Activated CD4-positive, alpha-beta T cell treated with anti-CD3 and anti-CD28 coated beads for 4 hours (primary cell): ENCODE measurements around the gene SPAG5.

Experiments used
- DNase-seq, 2 donors: peaks; one replicate each; pipeline ENCODE4 v3.0.0-alpha.2; 2020

The SPAG5 gene, protein sequence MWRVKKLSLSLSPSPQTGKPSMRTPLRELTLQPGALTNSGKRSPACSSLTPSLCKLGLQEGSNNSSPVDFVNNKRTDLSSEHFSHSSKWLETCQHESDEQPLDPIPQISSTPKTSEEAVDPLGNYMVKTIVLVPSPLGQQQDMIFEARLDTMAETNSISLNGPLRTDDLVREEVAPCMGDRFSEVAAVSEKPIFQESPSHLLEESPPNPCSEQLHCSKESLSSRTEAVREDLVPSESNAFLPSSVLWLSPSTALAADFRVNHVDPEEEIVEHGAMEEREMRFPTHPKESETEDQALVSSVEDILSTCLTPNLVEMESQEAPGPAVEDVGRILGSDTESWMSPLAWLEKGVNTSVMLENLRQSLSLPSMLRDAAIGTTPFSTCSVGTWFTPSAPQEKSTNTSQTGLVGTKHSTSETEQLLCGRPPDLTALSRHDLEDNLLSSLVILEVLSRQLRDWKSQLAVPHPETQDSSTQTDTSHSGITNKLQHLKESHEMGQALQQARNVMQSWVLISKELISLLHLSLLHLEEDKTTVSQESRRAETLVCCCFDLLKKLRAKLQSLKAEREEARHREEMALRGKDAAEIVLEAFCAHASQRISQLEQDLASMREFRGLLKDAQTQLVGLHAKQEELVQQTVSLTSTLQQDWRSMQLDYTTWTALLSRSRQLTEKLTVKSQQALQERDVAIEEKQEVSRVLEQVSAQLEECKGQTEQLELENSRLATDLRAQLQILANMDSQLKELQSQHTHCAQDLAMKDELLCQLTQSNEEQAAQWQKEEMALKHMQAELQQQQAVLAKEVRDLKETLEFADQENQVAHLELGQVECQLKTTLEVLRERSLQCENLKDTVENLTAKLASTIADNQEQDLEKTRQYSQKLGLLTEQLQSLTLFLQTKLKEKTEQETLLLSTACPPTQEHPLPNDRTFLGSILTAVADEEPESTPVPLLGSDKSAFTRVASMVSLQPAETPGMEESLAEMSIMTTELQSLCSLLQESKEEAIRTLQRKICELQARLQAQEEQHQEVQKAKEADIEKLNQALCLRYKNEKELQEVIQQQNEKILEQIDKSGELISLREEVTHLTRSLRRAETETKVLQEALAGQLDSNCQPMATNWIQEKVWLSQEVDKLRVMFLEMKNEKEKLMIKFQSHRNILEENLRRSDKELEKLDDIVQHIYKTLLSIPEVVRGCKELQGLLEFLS

DNA sequence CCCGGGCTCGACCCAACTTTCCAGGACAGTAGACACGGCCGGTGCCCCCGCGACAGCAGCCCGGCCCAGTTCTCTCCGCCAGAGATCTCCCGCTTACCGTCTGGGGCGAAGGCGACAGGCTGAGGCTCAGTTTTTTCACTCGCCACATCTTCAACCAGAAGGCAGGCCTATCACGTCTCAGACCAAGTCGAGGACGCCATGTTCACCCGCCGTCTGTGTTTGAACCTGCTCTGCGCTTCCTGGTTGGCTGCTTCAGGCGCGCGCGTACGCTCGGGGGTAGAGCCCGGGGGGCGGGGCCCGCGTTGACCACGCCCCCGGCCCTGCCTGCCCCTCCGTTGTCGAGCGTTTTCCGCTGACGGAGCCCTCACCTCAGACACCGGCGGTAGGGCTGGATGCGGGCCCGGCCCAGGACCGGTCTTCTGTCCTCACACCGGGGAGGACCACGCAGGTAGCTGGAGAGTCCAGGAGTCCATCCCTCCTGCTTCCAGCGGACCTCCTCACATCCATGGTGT is at the start of gene SPAG5:
SPAG5 (minus strand) TSS at position 227 of the 512 bp plus-strand sequence; CDS start at position 148, 79 bp downstream.
- peak; percentile 91 to 93 for DNase-seq

GRCh38 chr17:28646039-28646754 is 47.4 kb upstream of the SPAG5 start:
- no peak for DNase-seq

DNA sequence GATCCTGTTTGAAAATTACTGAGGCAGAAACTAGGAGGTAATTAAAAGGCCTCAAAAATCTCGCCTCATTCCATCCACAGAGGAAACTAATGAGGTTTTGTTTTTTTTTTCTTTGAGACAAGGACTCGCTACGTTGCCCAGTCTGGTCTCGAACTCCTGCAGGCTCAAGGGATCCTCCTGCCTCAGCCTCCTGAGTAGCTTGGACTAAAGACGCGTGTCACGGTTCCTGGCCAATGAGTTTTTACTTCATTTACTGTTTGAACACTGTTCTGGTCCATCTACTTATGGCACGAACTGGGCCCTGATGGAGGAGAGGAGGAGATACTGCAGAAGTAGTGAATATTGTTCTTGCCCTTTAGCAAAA is 46.7 kb upstream of the SPAG5 start:
- DNase-seq = peak in 1 of 2 donors; percentile 8

DNA sequence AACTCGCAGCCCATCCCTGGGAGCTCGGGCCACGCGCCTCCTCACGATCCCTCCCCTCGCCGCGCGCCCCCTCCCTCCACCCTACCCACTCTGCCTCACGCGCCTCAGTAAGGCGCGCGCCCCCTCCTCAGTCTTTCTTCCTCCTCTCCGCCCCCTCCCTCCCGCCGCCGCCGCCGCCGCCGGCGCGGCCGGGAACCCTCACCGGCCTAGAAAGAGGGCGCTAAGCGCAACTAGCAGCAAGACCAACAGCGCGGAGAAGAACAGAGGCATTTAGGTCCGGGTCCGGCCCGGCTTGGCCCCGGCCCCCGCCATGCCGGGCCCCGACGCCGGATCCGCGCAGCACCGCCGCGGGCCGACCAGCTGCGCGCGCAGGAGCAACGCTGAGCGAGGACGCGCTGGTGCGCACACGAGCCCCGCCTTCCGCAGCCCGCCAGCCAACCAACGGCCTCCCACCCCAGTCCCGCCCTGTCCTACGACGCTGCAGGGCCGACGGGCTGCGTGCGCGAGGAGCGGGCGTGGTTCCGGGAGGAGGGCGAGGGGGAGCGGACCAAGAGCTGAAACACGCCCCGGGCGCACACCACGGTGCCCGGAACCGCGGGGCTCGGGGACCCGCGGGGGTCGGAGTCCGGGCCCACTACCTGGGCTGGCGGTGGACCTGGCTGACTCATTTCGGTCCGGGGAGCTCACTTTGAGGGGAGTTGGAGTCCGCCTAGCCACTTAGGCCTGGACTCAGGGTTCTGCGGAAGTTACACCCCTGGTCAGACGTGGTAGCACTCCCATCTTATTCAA is 46.2 kb upstream of the SPAG5 start, which contains the start of gene BLTP2:
BLTP2 (minus strand) TSS at position 372 of the 789 bp plus-strand sequence; CDS start at position 270, 102 bp downstream.
- peak; percentile 94 to 95 for DNase-seq

DNA sequence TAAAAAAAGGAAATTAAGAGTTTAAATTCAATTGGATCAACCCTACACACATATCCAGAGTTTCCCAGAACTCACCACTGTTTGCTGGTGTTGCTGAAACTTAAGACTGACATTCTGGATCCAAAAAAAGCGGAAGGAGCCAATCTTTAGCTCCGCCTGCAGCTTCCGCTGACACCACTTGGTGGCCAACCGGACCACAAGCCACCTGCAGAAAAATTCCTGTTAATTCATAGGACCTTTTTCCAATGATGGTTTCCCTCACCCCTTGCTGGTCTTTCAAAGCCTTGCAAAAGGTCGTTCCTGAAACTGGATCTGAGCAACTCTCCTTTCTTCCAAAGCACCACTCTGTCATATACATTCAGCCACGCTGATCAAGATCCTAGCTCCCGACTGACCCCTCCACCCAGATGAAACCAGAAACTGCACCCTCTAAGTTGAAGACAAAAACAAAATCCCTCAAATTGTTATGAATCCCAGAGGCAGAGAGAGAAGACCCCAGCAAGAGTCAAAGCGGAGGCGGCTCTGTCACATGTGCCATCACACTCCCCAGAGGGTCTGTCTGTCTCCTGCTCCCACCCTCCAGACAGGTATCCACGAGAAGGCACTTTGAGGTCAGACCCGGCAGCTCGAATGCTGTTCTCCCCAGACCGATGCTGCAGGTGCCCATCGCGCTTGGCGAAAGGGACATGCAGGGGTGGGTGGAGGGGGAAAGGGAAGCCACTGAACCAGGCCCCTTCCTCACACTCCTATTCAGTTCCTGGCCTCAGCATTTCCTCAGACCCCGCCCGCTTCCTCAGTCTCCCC is 45.4 kb upstream of the SPAG5 start:
- peak in 1 of 2 donors; percentile 21 for DNase-seq

GRCh38 chr17:28641579-28641978 is 42.8 kb upstream of the SPAG5 start:
- no peak for DNase-seq

DNA sequence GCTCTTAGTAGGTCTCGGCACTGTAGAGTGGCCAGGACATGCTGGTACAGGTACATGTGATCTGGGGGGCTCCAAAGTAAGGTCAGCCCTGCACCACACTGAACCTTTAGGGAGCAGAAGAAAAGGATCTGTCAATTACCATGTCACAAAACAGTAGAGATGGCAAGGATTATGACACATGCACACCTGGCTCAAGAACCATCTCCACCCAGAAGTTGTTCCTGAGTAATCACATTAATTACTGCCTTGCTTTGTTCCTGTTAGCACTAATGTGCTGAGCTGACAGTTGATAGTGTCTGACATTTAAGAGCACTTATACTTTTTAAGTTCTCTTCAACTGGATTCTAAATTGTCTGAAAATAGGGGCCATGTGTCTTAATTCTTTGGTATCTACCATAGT is 36.7 kb upstream of the SPAG5 start:
- DNase-seq = no peak

DNA sequence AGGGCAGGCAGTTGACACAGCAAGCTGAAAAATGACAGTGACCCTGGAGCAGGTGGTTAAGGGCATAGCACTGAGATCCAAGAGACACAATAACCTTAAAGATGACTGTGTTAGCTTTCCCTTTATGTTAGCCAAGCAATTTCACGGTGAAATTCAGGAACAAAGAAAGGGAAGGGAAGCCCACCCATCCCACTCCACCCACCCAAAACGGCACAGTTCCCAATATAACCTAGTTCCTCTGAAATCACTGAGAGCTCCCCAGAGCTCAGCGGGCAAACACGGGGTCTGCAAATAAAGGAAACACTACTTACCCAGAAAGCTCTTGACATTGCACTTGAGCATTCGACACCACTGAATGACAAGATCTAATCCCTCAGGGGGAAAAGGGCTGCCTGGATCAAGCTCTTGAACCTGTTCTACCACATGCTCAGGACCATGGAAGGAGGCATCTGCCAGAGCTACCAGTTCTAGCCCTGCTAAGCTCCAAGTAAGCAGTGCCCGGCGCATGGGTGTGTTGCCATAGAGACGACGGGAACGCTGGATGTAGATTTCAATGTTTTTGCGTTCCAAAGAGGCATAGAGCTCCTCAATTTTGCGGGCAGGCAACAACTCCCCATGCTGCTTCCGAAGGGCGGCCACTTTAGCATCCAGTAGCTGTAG is 35.5 kb upstream of the SPAG5 start:
- DNase-seq = no peak

DNA sequence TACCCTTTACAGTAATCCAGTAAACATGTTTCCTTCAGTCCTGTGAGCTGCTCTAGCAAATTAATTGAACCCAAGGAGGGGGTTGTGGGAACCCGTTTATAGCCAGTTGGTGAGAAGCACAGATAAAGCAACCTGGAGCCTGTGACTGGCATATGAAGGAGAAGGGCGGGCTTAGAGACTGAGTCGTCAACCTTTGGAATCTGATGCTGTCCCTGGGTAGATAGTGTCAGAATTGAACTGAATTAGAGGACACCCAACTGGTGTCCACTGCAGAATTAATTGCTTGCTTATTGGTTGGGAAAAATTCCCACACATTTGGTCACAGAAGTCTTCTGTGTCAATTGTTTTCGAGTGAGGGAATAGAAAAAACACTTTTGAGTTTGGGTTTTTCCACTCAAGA is 28.0 kb upstream of the SPAG5 start:
- no peak for DNase-seq

DNA sequence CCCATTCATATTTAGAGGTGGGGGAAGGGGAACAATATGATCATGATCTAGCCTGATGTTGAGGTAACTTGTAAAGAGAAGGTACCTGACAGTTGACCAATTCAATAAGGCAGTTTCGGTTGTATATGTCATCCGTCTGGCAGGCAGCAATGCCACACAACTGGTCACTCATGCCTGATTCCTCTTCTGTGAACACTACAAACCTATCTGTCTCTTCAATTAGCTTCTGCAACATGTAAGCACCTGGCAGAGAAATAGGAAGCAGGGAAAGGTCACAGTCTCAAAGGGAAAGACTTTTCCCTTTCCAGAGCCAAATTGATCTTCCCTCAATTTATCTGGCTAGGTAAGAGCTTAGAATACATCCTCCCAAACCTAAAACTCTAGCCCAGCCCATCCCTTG is 25.3 kb upstream of the SPAG5 start:
- no peak for DNase-seq

- DNase-seq = no peak
These were observed 24.9 kb upstream of the SPAG5 start for GRCh38 chr17:28623696-28624095.

DNA sequence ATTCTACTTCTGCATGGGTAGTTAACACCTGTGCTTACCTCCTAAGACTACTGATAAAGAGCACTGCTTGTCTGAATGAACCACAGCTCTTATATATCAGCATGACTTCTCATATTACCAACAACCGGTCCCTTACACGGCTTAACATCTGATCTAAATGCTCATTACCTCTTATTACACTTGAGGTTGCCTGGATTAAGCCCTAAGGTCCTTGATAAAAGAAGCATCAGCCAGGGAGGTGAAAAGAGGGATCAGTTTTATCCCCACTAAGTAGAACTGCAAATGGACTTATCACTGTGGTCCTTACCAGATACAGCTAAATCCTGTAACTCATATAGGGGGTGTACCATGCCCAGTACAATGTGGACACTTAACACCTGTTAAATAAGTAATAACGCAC is 23.4 kb upstream of the SPAG5 start:
- no peak for DNase-seq

- DNase-seq = no peak
These were observed 21.2 kb upstream of the SPAG5 start for GRCh38 chr17:28620010-28620409.

DNA sequence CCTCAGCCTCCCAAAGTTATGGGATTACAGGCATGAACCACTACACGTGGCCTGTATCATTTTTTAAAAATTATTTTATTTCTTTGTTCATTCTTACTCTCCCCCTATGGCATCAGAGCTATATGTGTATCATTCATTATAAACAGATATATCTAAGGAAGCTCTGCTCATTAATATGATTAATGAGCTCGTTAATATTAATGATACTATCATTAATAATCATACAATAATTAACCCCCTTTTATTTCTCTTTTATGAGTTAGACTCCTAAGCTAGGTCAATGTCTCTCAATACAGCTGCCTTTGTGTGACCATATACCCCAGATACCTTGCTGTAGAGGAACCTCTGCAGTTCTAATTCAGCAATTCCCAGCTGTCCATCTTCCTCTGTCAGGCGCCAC is 19.6 kb upstream of the SPAG5 start:
- DNase-seq = no peak

DNA sequence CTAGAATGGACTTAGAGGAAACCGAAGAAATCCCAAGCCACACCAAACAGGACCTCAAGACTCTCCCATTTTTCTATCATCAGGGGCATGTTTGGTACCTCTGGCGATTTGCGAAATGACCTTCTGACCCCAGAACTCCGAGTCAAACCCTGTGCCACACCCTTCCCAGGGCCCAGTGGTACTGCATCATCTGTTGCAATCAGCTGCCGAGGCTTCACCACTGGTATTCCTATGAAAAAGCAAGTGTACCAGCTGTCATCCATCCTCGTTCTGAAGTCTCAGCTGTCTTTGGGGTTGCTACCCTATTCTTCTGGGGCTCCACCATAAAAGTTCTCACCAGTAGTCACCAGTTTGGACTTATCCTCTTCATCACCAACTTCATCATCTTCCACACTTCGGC is 17.5 kb upstream of the SPAG5 start:
- DNase-seq = no peak

GRCh38 chr17:28615260-28615940 is 16.6 kb upstream of the SPAG5 start:
- no peak for DNase-seq

- no peak for DNase-seq
These were observed 15.1 kb upstream of the SPAG5 start, which contains the start of gene RSKR for GRCh38 chr17:28613931-28614381. Gene RSKR (minus strand): TSS chr17:28614185. CDS start chr17:28614161, 24 bp downstream.

GRCh38 chr17:28612936-28613872 is 14.4 kb upstream of the SPAG5 start:
- DNase-seq = peak; percentile 22 to 58
